Activated naive CD8-positive, alpha-beta T cell treated with anti-CD3 and anti-CD28 coated beads, Interleukin-2, amount 10 ng/mL, durations not matched to agents 7 days and 5 days (primary cell): ENCODE data around the gene MICAL2. TPM values are rescaled to one million over a fixed set of nuclear protein-coding genes. Genes with fewer than 3 reads are reported as not detected.
A peak's percentile ranks its signal among the peaks of the same experiment; 100 is the strongest.
"Not testable (repeated sequence)": the region's sequence is repeated elsewhere in the genome, so short reads cannot be mapped to it uniquely, and the experiment has no call there.

Experiments used
- ATAC-seq: fragments of 150-1000 bp; cut with Tn5 transposase; one replicate; pipeline ENCODE4 v1.10.0; 2021; ENCODE audit warnings: low read depth, moderate library complexity
- POLR2A ChIA-PET: fragments of 350-600 bp; sonication (Branson Sonifier 250); formaldehyde crosslinking; loops from one replicate; lab custom pipeline; 2021; ENCODE audit warnings: antibody characterized with exemption; lab: Charles Lee
- DNase-seq: peaks from one replicate; pipeline ENCODE4 v3.0.0; 2021
- H3K27ac Mint-ChIP-seq: one replicate; pipeline ENCODE4 v1.8.0; 2022; ENCODE audit warnings: mild to moderate bottlenecking, mixed read lengths
- H3K27me3 Mint-ChIP-seq: one replicate; pipeline ENCODE4 v1.8.0; 2022; ENCODE audit warnings: mild to moderate bottlenecking, moderate library complexity, mixed read lengths
- H3K36me3 Mint-ChIP-seq: one replicate; pipeline ENCODE4 v1.8.0; 2021; ENCODE audit warnings: mild to moderate bottlenecking, mixed read lengths
- H3K4me1 Mint-ChIP-seq: one replicate; pipeline ENCODE4 v1.8.0; 2021; ENCODE audit warnings: mixed read lengths
- H3K4me3 Mint-ChIP-seq: one replicate; pipeline ENCODE4 v1.8.0; 2022; ENCODE audit warnings: mild to moderate bottlenecking, moderate library complexity, mixed read lengths
- H3K9me3 Mint-ChIP-seq: one replicate; pipeline ENCODE4 v1.8.0; 2021; ENCODE audit warnings: mixed read lengths
- total RNA-seq, 2 experiments: library from RNA; stranded (reverse); gene quantifications; one replicate each; pipeline ENCODE4 v1.2.3, GENCODE V29; 2021

Gene MICAL2
- total RNA-seq, 2 experiments from 2014 or later = 36.9 to 42.6 TPM

DNA sequence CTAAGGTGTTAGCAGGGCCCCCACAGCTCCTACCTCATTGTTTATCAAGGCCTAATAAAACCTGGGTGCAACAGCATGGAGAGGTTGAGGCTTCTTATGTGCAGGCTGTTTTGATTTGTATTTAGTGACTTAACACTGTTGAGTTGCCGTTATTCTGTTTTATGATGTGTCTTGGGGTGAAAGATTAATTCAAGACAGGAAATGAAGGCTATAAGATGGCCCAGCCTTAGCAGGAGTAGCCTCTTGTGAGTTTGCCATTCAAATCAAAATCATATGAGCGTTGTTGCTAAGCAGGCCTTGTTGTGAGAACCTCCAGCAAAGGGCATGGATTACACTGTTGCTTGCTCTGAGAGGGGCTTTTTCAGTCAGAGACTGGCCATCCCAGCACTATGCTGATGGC, 31.8 kb downstream of the MICAL2 start:
- H3K27ac Mint-ChIP-seq = peak overlapping the region; percentile 35

DNA sequence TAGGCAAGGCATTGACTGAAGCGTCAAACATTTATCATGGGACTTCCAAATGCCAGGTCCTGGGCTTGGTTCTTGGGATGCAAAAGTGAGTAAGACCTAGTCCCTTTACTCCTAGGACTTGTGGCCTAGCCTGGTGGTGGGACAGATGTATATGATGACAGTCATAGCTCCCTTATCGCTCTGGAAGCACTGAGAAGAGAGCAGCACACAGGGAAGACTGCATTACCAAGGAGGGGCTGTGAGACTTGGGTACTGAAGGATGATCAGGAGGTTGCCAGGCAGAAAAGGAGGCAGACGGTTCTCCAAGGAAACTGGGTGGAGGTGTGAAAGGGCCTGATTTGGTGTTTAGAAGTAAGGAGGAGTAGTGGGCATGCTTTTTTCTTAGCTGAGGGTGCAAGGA, 32.5 kb downstream of the MICAL2 start:
- Mint-ChIP-seq H3K27me3 (no peaks in the 10 kb centered on the region), H3K9me3 (no peaks in the 10 kb centered on the region), H3K27ac (peak overlapping the region; percentile 74), H3K4me1 (peaks cover 50% of the 10 kb centered on the region), H3K36me3 (peaks cover 28% of the 10 kb centered on the region), H3K4me3 (peak overlapping the region; percentile 2)
- no peak for ATAC-seq
- POLR2A ChIA-PET = interaction anchor here (1.6 kb wide), 1 partner anchor 9 kb away, joined by 3 read pairs; no protein-coding TSS in a partner anchor
- no peak for DNase-seq

More for the DNA sequence above, 31.8 kb downstream of the MICAL2 start:
- Mint-ChIP-seq H3K4me1 (peaks cover 50% of the 10 kb centered on the region), H3K4me3 (no peak overlapping the region), H3K36me3 (peaks cover 28% of the 10 kb centered on the region), H3K9me3 (no peaks in the 10 kb centered on the region), H3K27me3 (no peaks in the 10 kb centered on the region)
- POLR2A ChIA-PET = no interaction called here
- DNase-seq = no peak
- no peak for ATAC-seq

DNA sequence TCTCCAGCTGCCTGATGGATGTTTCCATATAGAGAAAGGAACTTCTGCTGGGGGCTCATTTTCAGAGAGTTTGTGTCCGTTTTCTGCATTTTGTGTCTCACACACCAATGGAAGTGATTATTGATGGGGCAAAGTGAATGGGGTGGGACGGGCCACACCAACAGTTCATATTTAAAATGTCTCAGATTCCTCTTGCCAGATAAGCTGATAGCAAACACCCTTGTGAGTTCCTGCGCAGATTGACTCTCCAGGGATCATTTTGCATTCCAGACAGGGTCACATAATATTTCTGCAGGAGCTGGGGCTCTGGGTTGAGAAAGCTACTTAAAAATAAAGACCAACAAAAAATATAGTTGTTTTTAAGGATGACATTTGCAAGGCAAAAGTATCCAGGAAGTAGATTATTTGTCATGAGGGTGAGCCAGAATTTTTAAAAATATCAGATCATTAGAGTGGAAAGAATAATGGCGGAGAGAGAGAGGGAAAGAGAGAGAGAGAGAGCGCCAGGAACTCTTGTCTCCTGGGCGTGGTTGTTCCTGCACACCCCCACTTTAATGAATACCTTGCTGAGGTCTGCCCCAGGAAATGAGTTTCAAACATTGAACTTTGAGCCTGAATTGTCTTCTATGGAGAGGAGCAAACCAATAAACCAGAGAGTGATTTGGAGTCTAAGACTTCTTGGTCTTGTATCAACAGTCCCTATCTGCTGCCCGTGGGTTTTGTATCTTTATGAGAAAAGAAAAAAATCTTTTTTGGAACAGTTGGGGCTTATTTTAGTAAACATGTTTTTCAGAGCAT, 33.3 kb downstream of the MICAL2 start:
- Mint-ChIP-seq H3K9me3 (no peaks in the 10 kb centered on the region), H3K27me3 (no peaks in the 10 kb centered on the region), H3K4me1 (peaks cover 57% of the 10 kb centered on the region), H3K4me3 (peak overlapping the region; percentile 46), H3K36me3 (peaks cover 28% of the 10 kb centered on the region), H3K27ac (peak overlapping the region; percentile 82)
- POLR2A ChIA-PET = interaction anchor here (0.7 to 1.6 kb wide), 3 partner anchors 9 to 52 kb away, joined by 3 to 5 read pairs (median 3); no protein-coding TSS in a partner anchor
- DNase-seq = no peak
- peak; percentile 21 for ATAC-seq

DNA sequence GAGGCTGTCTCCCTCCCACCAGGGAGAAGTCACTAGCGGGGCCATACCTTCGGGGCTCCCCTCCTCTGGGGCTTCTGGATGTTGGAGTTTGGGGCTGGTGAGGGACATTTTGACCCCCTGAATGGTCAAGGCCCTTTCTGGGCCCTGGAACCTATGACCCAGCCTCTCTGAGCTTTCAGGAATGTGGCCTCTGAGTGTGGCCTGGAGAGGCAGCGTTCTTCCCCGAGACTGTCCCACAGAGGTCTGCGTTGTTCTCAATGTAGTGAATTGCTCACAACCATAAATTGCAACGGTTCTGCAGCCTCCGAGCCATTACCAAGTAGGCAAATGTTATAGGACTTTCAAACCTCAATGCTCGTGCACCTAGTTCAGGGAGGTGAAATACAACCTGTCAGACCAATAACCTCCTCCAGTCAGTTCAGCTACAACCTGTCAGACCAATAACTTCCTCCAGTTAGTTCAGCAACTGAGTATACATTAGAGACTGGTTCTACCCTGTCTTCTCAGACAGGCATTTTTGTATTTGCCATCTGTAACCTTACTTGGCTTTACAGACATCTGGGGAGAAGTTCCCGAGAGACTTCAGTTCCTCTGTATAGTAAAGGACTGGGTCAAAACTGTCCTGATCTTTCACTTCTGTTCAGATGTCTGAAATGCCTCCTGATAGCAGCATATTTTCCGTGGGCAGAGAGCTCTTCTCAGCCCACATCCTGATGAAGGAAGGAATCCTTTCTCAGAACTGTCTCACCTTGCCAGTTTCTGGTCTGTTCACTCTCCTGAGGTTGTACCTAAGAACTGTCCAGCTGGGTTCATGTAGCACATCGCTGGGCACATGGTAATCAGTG, 34.2 kb downstream of the MICAL2 start:
- ATAC-seq = peak; percentile 65
- DNase-seq = no peak
- H3K27ac Mint-ChIP-seq = peak overlapping the region; percentile 82
- POLR2A ChIA-PET = interaction anchor here (0.6 to 1.6 kb wide), 3 partner anchors 10 to 75 kb away, joined by 3 to 5 read pairs (median 3); no protein-coding TSS in a partner anchor
- H3K4me3 Mint-ChIP-seq = peak overlapping the region; percentile 46
- no peaks in the 10 kb centered on the region for H3K27me3 Mint-ChIP-seq
- no peaks in the 10 kb centered on the region for H3K9me3 Mint-ChIP-seq
- H3K4me1 Mint-ChIP-seq = peaks cover 65% of the 10 kb centered on the region
- peaks cover 25% of the 10 kb centered on the region for H3K36me3 Mint-ChIP-seq

DNA sequence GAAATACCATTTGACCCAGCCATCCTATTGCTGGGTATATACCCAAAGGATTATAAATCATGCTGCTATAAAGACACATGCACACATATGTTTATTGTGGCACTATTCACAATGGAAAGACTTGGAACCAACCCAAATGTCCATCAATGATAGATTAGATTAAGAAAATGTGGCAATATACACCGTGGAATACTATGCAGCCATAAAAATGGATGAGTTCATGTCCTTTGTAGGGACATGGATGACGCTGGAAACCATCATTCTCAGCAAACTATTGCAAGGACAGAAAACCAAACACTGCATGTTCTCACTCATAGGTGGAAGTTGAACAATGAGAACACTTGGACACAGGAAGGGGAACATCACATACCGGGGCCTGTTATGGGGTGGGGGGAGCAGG, 36.3 kb downstream of the MICAL2 start:
- not testable (repeated sequence) for H3K27me3 Mint-ChIP-seq, DNase-seq, H3K4me3 Mint-ChIP-seq, H3K9me3 Mint-ChIP-seq, H3K27ac Mint-ChIP-seq, ATAC-seq
- Mint-ChIP-seq H3K36me3 (peaks cover 13% of the 10 kb centered on the region), H3K4me1 (peaks cover 73% of the 10 kb centered on the region)
- POLR2A ChIA-PET = interaction anchor here (2.0 kb wide), 1 partner anchor 36 kb away, joined by 6 read pairs; the partner anchor contains the start of gene MICAL2

DNA sequence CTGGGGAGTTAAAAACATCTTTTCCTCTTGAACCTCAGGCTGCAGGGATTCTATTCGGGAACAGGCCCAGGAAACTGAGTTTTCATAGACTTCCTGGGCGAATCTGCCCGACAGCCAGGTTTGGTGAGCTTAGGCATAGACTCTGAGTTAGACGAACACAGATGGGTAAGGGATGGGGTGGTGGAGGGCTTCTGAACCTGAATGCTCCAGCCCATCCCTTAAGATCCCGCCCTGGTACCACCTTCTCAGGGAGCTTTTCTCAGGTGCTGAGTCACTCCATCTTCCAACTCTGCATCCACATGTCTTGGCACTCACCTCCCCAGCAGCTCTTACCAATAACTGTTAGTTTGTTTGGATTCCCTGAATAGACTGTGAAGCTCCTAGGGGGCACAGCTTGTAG, 37.4 kb downstream of the MICAL2 start:
- ATAC-seq (no peak), DNase-seq (no peak)
- Mint-ChIP-seq H3K27ac (peak overlapping the region; percentile 71), H3K27me3 (no peaks in the 10 kb centered on the region), H3K4me3 (no peak overlapping the region), H3K4me1 (peaks cover 70% of the 10 kb centered on the region), H3K36me3 (peaks cover 13% of the 10 kb centered on the region), H3K9me3 (no peaks in the 10 kb centered on the region)
- POLR2A ChIA-PET = interaction anchor here (1.4 to 2.0 kb wide), 2 partner anchors 24 to 37 kb away, joined by 5 to 6 read pairs; partner anchors contain the start of gene MICAL2

DNA sequence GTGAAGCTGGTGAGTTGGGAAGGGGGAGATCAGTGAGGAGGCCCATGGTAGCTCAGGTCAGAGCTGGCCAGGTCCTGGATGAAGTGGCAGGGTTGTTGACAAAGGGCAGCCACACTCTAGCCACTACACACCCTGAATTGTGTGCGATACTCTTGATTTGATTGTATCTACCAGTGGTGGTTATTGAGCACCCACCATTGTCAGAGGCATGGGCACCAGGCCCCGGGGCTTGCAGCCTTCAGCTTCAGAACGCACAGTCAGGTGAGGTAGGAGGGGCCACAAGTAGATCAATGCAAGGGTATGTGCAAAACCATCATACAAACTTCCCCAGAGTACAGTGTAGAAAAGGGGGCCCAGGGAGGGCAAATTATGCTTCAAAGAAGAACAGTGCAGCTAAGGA, 38.1 kb downstream of the MICAL2 start:
- Mint-ChIP-seq H3K27me3 (no peaks in the 10 kb centered on the region), H3K27ac (peak overlapping the region; percentile 71), H3K4me1 (peaks cover 68% of the 10 kb centered on the region), H3K9me3 (no peaks in the 10 kb centered on the region), H3K4me3 (no peak overlapping the region), H3K36me3 (peaks cover 16% of the 10 kb centered on the region)
- no peak for ATAC-seq
- no peak for DNase-seq
- POLR2A ChIA-PET = interaction anchor here (1.4 to 2.0 kb wide), 2 partner anchors 24 to 38 kb away, joined by 5 to 6 read pairs; partner anchors contain the start of gene MICAL2

DNA sequence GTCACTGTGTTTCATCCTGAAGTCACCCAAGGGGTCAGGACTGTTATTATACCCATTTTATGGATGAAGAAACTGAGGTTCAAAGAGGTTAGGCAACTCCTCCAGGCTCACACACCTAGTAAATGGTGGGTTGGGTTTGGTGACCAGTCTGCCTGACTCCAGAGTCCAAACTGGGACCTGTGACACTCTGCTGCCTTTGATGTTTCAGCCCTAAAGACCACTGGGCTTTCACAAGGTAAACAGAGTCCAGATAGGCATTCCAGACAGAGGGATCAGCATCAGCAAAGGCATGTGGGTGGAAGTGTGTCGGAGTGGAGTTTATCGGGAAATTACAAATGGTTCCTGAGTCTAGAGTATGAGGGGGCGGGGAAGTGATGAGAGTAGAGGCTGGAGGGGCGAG, 38.5 kb downstream of the MICAL2 start:
- peaks cover 68% of the 10 kb centered on the region for H3K4me1 Mint-ChIP-seq
- H3K36me3 Mint-ChIP-seq = peaks cover 16% of the 10 kb centered on the region
- ATAC-seq (no peak), DNase-seq (no peak)
- peak overlapping the region; percentile 78 for H3K27ac Mint-ChIP-seq
- no peaks in the 10 kb centered on the region for H3K27me3 Mint-ChIP-seq
- H3K9me3 Mint-ChIP-seq = no peaks in the 10 kb centered on the region
- POLR2A ChIA-PET = interaction anchor here (1.4 to 2.0 kb wide), 2 partner anchors 25 to 38 kb away, joined by 5 to 6 read pairs; partner anchors contain the start of gene MICAL2
- H3K4me3 Mint-ChIP-seq = no peak overlapping the region

DNA sequence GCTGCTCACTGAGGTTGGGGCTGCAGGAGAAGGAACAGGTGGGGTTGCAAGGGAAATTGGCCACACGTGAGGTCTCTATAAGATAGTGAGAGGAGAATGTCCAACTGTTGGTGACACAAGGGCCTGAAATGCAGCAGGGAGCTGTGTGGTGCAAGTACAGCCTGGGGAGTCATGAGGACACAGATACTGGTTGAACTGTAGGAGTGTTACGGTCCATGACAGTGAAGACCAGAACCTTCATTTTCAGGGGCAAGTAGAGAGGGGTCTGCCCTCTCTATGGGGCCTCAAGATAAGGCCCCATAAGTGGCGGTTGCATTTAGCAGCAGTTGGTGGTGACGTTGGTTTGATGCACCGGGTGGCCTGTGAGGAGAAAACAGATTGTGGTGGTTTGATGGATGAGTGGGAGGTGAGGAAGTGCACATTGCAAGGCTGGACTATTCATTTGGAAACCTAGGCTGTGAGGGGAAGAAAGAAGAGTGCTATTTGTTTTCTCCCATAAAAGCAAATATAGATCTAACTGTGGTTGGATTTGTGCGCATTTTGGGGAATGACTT, 39.4 kb downstream of the MICAL2 start:
- peaks cover 59% of the 10 kb centered on the region for H3K4me1 Mint-ChIP-seq
- no peak for DNase-seq
- H3K27me3 Mint-ChIP-seq = no peaks in the 10 kb centered on the region
- peak overlapping the region; percentile 78 for H3K27ac Mint-ChIP-seq
- POLR2A ChIA-PET = no interaction called here
- peaks cover 14% of the 10 kb centered on the region for H3K36me3 Mint-ChIP-seq
- no peaks in the 10 kb centered on the region for H3K9me3 Mint-ChIP-seq
- peak overlapping the region; percentile 47 for H3K4me3 Mint-ChIP-seq
- no peak for ATAC-seq

DNA sequence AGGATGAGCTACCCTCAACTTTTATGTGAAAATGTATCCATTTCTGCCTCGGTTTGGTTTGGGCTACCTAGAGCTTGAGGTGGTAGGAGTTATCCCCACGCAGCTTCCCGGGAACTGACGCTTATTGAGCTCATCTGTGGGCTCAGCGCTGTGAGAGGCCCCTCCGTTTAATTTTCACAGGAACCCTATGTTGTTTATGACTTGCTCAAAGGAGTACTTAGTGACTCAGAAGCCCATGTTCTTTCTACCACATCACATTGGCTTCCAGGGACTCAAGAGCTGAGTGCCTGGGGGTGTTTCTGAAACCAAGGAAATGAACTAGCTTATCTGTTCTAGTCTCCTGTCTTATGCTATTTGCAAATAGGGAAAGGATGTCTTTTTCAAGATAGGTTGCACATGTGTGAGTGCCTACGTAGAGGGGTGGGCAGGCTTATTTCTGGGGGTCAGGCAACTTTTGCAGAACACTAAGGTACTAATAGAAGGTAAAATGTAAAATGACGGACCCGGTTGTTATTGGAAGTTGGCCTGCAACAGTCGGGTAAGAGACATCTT, 40.5 kb downstream of the MICAL2 start:
- peaks cover 56% of the 10 kb centered on the region for H3K4me1 Mint-ChIP-seq
- DNase-seq (no peak), ATAC-seq (peak; percentile 44)
- peak overlapping the region; percentile 78 for H3K27ac Mint-ChIP-seq
- peak overlapping the region; percentile 13 for H3K4me3 Mint-ChIP-seq
- no peaks in the 10 kb centered on the region for H3K9me3 Mint-ChIP-seq
- POLR2A ChIA-PET = interaction anchor here (1.3 to 1.6 kb wide), 3 partner anchors 17 to 74 kb away, joined by 3 to 6 read pairs (median 4); no protein-coding TSS in a partner anchor
- H3K36me3 Mint-ChIP-seq = peaks cover 17% of the 10 kb centered on the region
- no peaks in the 10 kb centered on the region for H3K27me3 Mint-ChIP-seq

DNA sequence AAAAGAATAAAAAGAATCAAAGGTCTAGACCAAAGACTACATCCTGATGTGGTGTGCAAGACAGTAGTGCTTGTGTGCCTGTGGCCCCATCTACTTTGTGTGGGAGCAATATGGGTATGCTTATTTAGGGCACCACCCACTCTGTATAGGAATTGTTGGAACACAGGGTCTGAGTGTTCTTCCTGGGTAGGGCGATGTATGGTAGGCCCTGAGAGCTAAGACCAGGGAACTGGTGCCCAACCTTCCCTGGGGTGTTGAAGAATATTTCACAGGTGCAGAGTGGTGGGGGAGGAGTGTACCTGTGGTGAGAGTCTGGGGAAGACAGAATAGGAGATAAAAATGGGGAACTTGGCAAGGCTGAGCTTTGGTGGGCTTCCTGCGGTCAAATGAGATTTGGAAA, 41.9 kb downstream of the MICAL2 start:
- H3K36me3 Mint-ChIP-seq = peaks cover 13% of the 10 kb centered on the region
- peaks cover 68% of the 10 kb centered on the region for H3K4me1 Mint-ChIP-seq
- ATAC-seq (peak; percentile 65), DNase-seq (no peak)
- POLR2A ChIA-PET = interaction anchor here (0.6 to 1.3 kb wide), 5 partner anchors 9 to 87 kb away, joined by 3 to 6 read pairs (median 3); no protein-coding TSS in a partner anchor
- no peaks in the 10 kb centered on the region for H3K9me3 Mint-ChIP-seq
- H3K4me3 Mint-ChIP-seq = peak overlapping the region; percentile 41
- no peaks in the 10 kb centered on the region for H3K27me3 Mint-ChIP-seq
- H3K27ac Mint-ChIP-seq = peak overlapping the region; percentile 56

DNA sequence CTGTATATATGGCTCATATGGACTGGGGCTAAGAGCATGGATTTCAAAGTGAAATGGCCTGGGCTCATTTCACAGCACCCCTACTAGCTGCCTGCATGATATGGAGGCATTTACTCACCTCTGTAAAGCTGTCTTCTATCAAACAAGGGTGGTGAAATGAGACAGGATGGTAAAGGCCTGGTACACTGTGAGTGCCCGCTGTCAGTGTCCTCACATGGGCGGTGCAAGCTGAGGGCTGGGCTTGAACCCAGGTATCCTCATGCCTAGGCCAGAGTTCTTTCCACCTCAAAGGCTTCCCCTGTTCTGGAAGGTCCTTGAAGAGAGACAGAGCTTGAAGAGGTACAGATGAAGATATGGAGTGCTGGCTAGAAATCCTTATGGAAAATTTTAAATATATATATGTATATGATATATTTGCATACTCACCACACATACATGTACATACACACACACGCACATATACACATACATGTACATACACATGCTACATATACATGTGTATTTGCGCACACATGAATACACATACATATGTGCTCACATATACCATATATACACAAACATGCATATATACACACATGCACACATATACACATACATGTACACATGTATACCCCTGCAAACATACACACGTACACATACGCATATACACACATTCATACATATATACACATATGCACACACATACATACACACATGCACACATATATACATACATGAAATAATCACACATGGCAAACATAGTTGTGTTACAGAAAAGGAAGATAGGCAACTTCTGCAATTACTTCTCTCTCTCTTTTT, 44.7 kb downstream of the MICAL2 start:
- peaks cover 13% of the 10 kb centered on the region for H3K36me3 Mint-ChIP-seq
- no peak overlapping the region for H3K27ac Mint-ChIP-seq
- DNase-seq (no peak), ATAC-seq (no peak)
- POLR2A ChIA-PET = interaction anchor here (1.0 kb wide), 1 partner anchor 15 kb away, joined by 5 read pairs; no protein-coding TSS in a partner anchor
- no peak overlapping the region for H3K4me3 Mint-ChIP-seq
- no peaks in the 10 kb centered on the region for H3K27me3 Mint-ChIP-seq
- H3K9me3 Mint-ChIP-seq = no peaks in the 10 kb centered on the region
- H3K4me1 Mint-ChIP-seq = peaks cover 61% of the 10 kb centered on the region
